Keratinocyte (primary cell): ENCODE measurements around the gene PDIA2. TPM values are rescaled to one million over a fixed set of nuclear protein-coding genes. Genes with fewer than 3 reads are reported as not detected.

Experiments used
- DNase-seq: peaks from one replicate; pipeline ENCODE4 v3.0.0-alpha.2; 2011; ENCODE audit warnings: low read depth, missing footprints, low spot score
- FAIRE-seq: peaks from 2 replicates; lab custom pipeline; 2011; peaks lifted over from hg19 to GRCh38; lab: Jason Lieb, UNC
- H2AFZ ChIP-seq: 2 replicates; pipeline ENCODE4 v1.6.0; 2012; ENCODE audit warnings: low read length, control low read depth, inconsistent platforms; ENCODE audit not compliant: control insufficient read depth
- H3K27ac ChIP-seq: 2 replicates; pipeline ENCODE4 v1.5.1; 2011; ENCODE audit warnings: low read length; ENCODE audit not compliant: control insufficient read depth, insufficient read depth
- H3K27me3 ChIP-seq: 3 replicates; pipeline ENCODE4 v1.6.0; 2011; ENCODE audit warnings: low read length; ENCODE audit not compliant: control insufficient read depth, insufficient read depth; ENCODE audit errors: extremely low read depth
- H3K36me3 ChIP-seq, 2 experiments: 2 replicates in 1 of 2; 3 replicates in 1 of 2; pipeline ENCODE4 v1.5.1; 2011; ENCODE audit warnings: low read length in 2 of 2, mild to moderate bottlenecking in 1 of 2; ENCODE audit not compliant: control insufficient read depth in 2 of 2, insufficient read depth in 2 of 2; ENCODE audit errors: extremely low read depth in 1 of 2
- H3K4me1 ChIP-seq: 3 replicates; pipeline ENCODE4 v1.5.1; 2011; ENCODE audit warnings: low read length; ENCODE audit not compliant: control insufficient read depth, insufficient read depth; ENCODE audit errors: extremely low read depth
- H3K4me2 ChIP-seq: 3 replicates; pipeline ENCODE4 v1.6.0; 2011; ENCODE audit warnings: low read depth, low read length; ENCODE audit not compliant: control insufficient read depth, insufficient read depth; ENCODE audit errors: extremely low read depth
- H3K4me3 ChIP-seq, 3 experiments: fragments of 200-600 bp in 1 of 3; sonication (generic) in 1 of 3; 2 replicates in 2 of 3; 3 replicates in 1 of 3; pipeline ENCODE4 v1.5.1; 2011 to 2016; ENCODE audit warnings: low read length in 3 of 3, mild to moderate bottlenecking in 3 of 3, control low read depth in 2 of 3, inconsistent platforms in 1 of 3, low read depth in 1 of 3, mixed read lengths in 1 of 3, mixed run types in 1 of 3, moderate library complexity in 1 of 3; ENCODE audit not compliant: control insufficient read depth in 2 of 3, insufficient read depth in 2 of 3; ENCODE audit errors: extremely low read depth in 1 of 3
- H3K79me2 ChIP-seq: 2 replicates; pipeline ENCODE4 v1.6.0; 2012; ENCODE audit warnings: low read length; ENCODE audit not compliant: control insufficient read depth, insufficient read depth
- H3K9ac ChIP-seq: 3 replicates; pipeline ENCODE4 v1.6.0; 2011; ENCODE audit warnings: low read length; ENCODE audit not compliant: control insufficient read depth, insufficient read depth; ENCODE audit errors: extremely low read depth
- H3K9me1 ChIP-seq: 3 replicates; pipeline ENCODE4 v1.6.0; 2011; ENCODE audit warnings: low read length; ENCODE audit not compliant: control insufficient read depth, insufficient read depth; ENCODE audit errors: extremely low read depth
- H3K9me3 ChIP-seq: 2 replicates; pipeline ENCODE4 v1.5.1; 2012; ENCODE audit warnings: low read depth, low read length; ENCODE audit not compliant: control insufficient read depth
- H4K20me1 ChIP-seq: 3 replicates; pipeline ENCODE4 v1.6.0; 2011; ENCODE audit warnings: low read length; ENCODE audit not compliant: control insufficient read depth, insufficient read depth; ENCODE audit errors: extremely low read depth
- CTCF ChIP-seq, 3 experiments: IDR thresholded peaks in 1 of 3; conservative IDR thresholded peaks in 1 of 3; optimal IDR thresholded peaks in 1 of 3; 2 replicates in 2 of 3; 3 replicates in 1 of 3; pipeline versions ENCODE3 to v1.5.1; 2011; ENCODE audit warnings: low read length in 3 of 3, mild to moderate bottlenecking in 3 of 3, moderate library complexity in 2 of 3, control low read depth in 1 of 3, inconsistent platforms in 1 of 3; ENCODE audit not compliant: insufficient read depth in 2 of 3; ENCODE audit errors: extremely low read depth in 1 of 3
- EZH2 ChIP-seq: IDR thresholded peaks from one replicate; pipeline ENCODE4 v1.6.1; 2012; ENCODE audit warnings: inconsistent platforms, mild to moderate bottlenecking, low read length, moderate library complexity
- dilution Hi-C: fragments of 300-500 bp; cut with MboI; formaldehyde crosslinking; loops from one replicate; pipeline ENCODE4 v1.7.0; 2020; ENCODE audit warnings: low sequenced_read_pairs; ENCODE audit not compliant: extremely low pct_ligation_motif_present
- polyA plus RNA-seq, 5 experiments: library from polyadenylated mRNA; depleted of rRNA in 3 of 5; stranded (reverse) in 3 of 5; stranded (forward) in 1 of 5; unstranded in 1 of 5; fragments of >200 nt; gene quantifications; 1 replicate in 1 of 5; 2 replicates in 3 of 5; 3 replicates in 1 of 5; pipeline versions ENCODE4 v1.2.1 to v1.2.3, GENCODE V29; 2011 to 2012; ENCODE audit warnings: missing spikeins in 2 of 5, low read depth in 1 of 5, low replicate concordance in 1 of 5

PDIA2 gene
- polyA plus RNA-seq, 1 donor (not counting 4 experiments of a cell fraction or from before 2014, with no cell fraction given) = 0.42 TPM

- Histone ChIP-seq H3K9me1 (no peaks in the 10 kb centered on the region), H3K79me2 (peaks cover 78% of the 10 kb centered on the region), H3K27me3 (no peaks in the 10 kb centered on the region), H3K4me1 (no peaks in the 10 kb centered on the region), H3K9ac (no peak overlapping the region), H3K36me3 (peaks cover 22 to 29% of the 10 kb centered on the region in 2 experiments), H3K4me3 (no peak overlapping the region), H3K27ac (no peak overlapping the region), H3K9me3 (no peaks in the 10 kb centered on the region), H2AFZ (no peak overlapping the region), H3K4me2 (no peak overlapping the region), H4K20me1 (peaks cover 19% of the 10 kb centered on the region)
- no peak for FAIRE-seq
- dilution Hi-C loops = no loop called here
- DNase-seq = no peak
- TF ChIP-seq CTCF (optimal IDR thresholded peaks at IDR 0.05 in 1 of 3, IDR thresholded peaks at IDR 0.05 in 1 of 3, conservative IDR thresholded peaks at IDR 0.05 in 1 of 3; ENCODE audit: extremely low read depth in 1 of 3, insufficient read depth in 2 of 3, low read length in 3 of 3) (no peak), EZH2 (no peak)
Observed at GRCh38 chr16:316741-317464, 33.9 kb downstream of the PDIA2 start.

- dilution Hi-C loops = no loop called here
- H3K9ac ChIP-seq = no peak overlapping the region
- H3K27ac ChIP-seq = no peak overlapping the region
- H3K4me1 ChIP-seq = no peaks in the 10 kb centered on the region
- no peak for TF ChIP-seq EZH2
- no peak for TF ChIP-seq CTCF (optimal IDR thresholded peaks at IDR 0.05 in 1 of 3, IDR thresholded peaks at IDR 0.05 in 1 of 3, conservative IDR thresholded peaks at IDR 0.05 in 1 of 3; ENCODE audit: extremely low read depth in 1 of 3, insufficient read depth in 2 of 3, low read length in 3 of 3)
- no peak for FAIRE-seq
- H3K27me3 ChIP-seq = no peaks in the 10 kb centered on the region
- peaks cover 81% of the 10 kb centered on the region for H3K79me2 ChIP-seq
- H3K4me3 ChIP-seq = no peak overlapping the region
- peaks cover 24% of the 10 kb centered on the region in 2 experiments for H3K36me3 ChIP-seq
- H3K9me3 ChIP-seq = no peaks in the 10 kb centered on the region
- peaks cover 24% of the 10 kb centered on the region for H4K20me1 ChIP-seq
- H3K9me1 ChIP-seq = no peaks in the 10 kb centered on the region
- H2AFZ ChIP-seq = no peak overlapping the region
- H3K4me2 ChIP-seq = no peak overlapping the region
- no peak for DNase-seq
Observed at GRCh38 chr16:317583-317982, 34.6 kb downstream of the PDIA2 start.
